Effector memory CD4-positive, alpha-beta T cell (primary cell): Measurements from ENCODE around the gene CCDC141.

Experiments used
- DNase-seq, 3 donors: peaks; one replicate each; pipeline ENCODE4 v3.0.0-alpha.2; 2020
- H3K27ac ChIP-seq: 2 replicates; pipeline ENCODE4 v1.7.0; 2013; ENCODE audit warnings: mild to moderate bottlenecking, low read length, moderate library complexity; ENCODE audit not compliant: insufficient read depth, poor library complexity, severe bottlenecking
- H3K27me3 ChIP-seq: replicated peaks from 2 replicates; pipeline ENCODE4 v1.7.0; 2013; ENCODE audit warnings: mild to moderate bottlenecking, low read length; ENCODE audit not compliant: insufficient read depth, control insufficient read depth, poor library complexity, severe bottlenecking
- H3K36me3 ChIP-seq: 2 replicates; pipeline ENCODE4 v1.7.0; 2013; ENCODE audit warnings: mild to moderate bottlenecking, low read length, moderate library complexity; ENCODE audit not compliant: control insufficient read depth, insufficient read depth
- H3K4me1 ChIP-seq: 2 replicates; pipeline ENCODE4 v1.7.0; 2013; ENCODE audit warnings: low read length, mild to moderate bottlenecking; ENCODE audit not compliant: control insufficient read depth, insufficient read depth, poor library complexity, severe bottlenecking
- H3K4me3 ChIP-seq: 2 replicates; pipeline ENCODE4 v1.7.0; 2013; ENCODE audit warnings: low read length, low read depth, mild to moderate bottlenecking; ENCODE audit not compliant: insufficient read depth, poor library complexity, severe bottlenecking
- H3K9me3 ChIP-seq: 2 replicates; pipeline ENCODE4 v1.7.0; 2013; ENCODE audit warnings: mild to moderate bottlenecking, low read length, moderate library complexity; ENCODE audit not compliant: control insufficient read depth

The CCDC141 gene

GRCh38 chr2:178845566-178846457 lies 204.1 kb downstream of the CCDC141 start:
- H3K36me3 ChIP-seq: no peaks in the 10 kb centered on the region
- H3K9me3 ChIP-seq: no peaks in the 10 kb centered on the region
- H3K4me1 ChIP-seq: no peaks in the 10 kb centered on the region
- no peak overlapping the region for H3K4me3 ChIP-seq
- no peak for DNase-seq
- H3K27ac ChIP-seq: no peak overlapping the region
- H3K27me3 ChIP-seq: no peaks in the 10 kb centered on the region

DNA sequence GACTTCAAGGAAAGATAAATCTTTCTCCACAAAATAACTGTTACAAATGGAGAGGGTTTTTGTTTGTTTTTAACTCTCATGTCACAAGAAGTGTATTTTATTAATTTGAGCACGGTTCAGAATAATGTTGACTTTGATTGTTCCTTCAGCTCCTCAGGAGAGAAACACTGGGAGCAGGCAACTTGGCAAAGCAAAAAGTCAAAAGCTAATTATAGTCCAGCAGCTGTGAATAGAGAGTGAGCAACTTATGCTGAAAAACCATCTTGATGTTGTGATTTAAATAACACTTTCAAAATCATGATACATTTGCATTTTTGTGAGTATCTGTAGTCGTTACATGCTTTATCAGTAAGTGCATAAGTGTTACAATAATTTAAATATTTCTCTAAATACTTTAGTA lies 205.2 kb downstream of the CCDC141 start:
- Histone ChIP-seq H3K4me1 (no peaks in the 10 kb centered on the region), H3K27ac (no peak overlapping the region), H3K4me3 (no peak overlapping the region), H3K36me3 (no peaks in the 10 kb centered on the region), H3K27me3 (no peaks in the 10 kb centered on the region), H3K9me3 (no peaks in the 10 kb centered on the region)
- no peak for DNase-seq

GRCh38 chr2:178844269-178844668 lies 205.7 kb downstream of the CCDC141 start:
- H3K36me3 ChIP-seq: no peaks in the 10 kb centered on the region
- H3K27me3 ChIP-seq: no peaks in the 10 kb centered on the region
- H3K4me3 ChIP-seq: no peak overlapping the region
- no peak overlapping the region for H3K27ac ChIP-seq
- no peak for DNase-seq
- H3K4me1 ChIP-seq: no peaks in the 10 kb centered on the region
- no peaks in the 10 kb centered on the region for H3K9me3 ChIP-seq

DNA sequence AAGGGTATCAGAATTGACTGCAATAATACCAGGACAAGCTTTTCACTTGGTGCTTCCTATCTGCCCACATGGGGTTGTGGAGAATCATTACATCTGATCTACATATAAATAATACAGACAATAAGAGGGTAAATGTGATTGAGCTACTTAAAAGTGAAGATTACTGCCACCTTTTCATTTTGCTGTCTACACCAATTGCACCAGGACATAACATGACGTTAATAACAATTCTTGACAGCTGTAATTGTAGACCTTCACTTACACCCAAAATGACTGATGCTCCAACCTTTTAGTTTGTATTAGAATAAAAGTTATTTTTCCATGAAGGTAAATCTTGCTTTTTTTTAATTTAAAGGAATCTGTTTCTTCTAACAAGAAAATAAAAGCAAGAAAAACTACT lies 206.2 kb downstream of the CCDC141 start:
- no peak for DNase-seq
- H3K36me3 ChIP-seq: no peaks in the 10 kb centered on the region
- H3K27ac ChIP-seq: no peak overlapping the region
- no peaks in the 10 kb centered on the region for H3K27me3 ChIP-seq
- no peaks in the 10 kb centered on the region for H3K4me1 ChIP-seq
- H3K4me3 ChIP-seq: no peak overlapping the region
- H3K9me3 ChIP-seq: no peaks in the 10 kb centered on the region

- no peak overlapping the region for H3K27ac ChIP-seq
- no peaks in the 10 kb centered on the region for H3K27me3 ChIP-seq
- H3K9me3 ChIP-seq: no peaks in the 10 kb centered on the region
- no peaks in the 10 kb centered on the region for H3K36me3 ChIP-seq
- no peak for DNase-seq
- H3K4me1 ChIP-seq: no peaks in the 10 kb centered on the region
- no peak overlapping the region for H3K4me3 ChIP-seq
These were observed 213.1 kb downstream of the CCDC141 start for GRCh38 chr2:178836807-178837206.

DNA sequence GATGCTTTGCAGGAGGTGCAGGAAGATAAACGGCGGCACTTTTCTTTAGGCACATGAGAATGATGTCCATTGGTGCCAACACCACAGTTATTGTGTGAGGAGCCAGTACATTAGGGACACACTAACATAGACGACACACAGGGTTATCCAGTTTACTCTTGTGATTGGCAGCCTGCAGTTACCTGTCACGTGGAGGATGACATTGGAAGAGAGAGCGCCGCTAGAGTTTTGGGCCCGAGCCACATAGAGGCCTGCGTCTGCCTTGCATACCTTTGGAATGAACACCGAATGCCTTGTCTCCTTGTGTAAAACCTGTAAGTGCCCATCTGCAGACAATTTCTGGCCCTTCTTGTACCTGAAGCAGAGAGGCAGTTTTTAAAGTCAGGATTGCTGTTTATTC lies 215.9 kb downstream of the CCDC141 start:
- H3K27ac ChIP-seq: no peak overlapping the region
- H3K9me3 ChIP-seq: no peaks in the 10 kb centered on the region

GRCh38 chr2:178833382-178833781 lies 216.6 kb downstream of the CCDC141 start:
- DNase-seq: no peak
- Histone ChIP-seq H3K27me3 (no peaks in the 10 kb centered on the region), H3K4me1 (no peaks in the 10 kb centered on the region), H3K27ac (no peak overlapping the region), H3K4me3 (no peak overlapping the region), H3K36me3 (no peaks in the 10 kb centered on the region), H3K9me3 (no peaks in the 10 kb centered on the region)

More for the DNA sequence above, 215.9 kb downstream of the CCDC141 start:
- Histone ChIP-seq H3K36me3 (no peaks in the 10 kb centered on the region), H3K27me3 (no peaks in the 10 kb centered on the region), H3K4me3 (no peak overlapping the region), H3K4me1 (no peaks in the 10 kb centered on the region)
- DNase-seq: no peak

DNA sequence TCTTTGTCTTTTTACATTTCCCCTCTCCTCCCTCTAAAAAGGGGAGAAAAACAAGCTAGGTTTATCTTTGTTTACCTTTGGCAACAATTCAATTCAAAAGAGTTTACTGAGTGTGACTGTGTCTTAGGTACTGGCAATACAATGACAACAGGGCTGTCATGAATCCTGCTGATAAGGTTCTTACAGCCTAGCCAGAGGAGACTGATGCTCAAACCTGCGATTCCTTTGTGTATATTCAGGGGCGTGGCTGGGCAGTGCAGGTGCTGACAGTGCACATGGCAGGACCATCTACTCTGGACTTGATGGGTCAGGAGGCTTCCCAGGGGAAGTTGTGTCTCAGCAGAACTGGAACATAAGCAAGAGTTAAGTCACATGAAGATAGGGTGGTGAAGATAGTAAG lies 219.5 kb downstream of the CCDC141 start:
- H3K27ac ChIP-seq: no peak overlapping the region
- H3K4me1 ChIP-seq: no peaks in the 10 kb centered on the region
- H3K27me3 ChIP-seq: no peaks in the 10 kb centered on the region
- H3K36me3 ChIP-seq: no peaks in the 10 kb centered on the region
- H3K4me3 ChIP-seq: no peak overlapping the region
- H3K9me3 ChIP-seq: no peaks in the 10 kb centered on the region
- DNase-seq: no peak

DNA sequence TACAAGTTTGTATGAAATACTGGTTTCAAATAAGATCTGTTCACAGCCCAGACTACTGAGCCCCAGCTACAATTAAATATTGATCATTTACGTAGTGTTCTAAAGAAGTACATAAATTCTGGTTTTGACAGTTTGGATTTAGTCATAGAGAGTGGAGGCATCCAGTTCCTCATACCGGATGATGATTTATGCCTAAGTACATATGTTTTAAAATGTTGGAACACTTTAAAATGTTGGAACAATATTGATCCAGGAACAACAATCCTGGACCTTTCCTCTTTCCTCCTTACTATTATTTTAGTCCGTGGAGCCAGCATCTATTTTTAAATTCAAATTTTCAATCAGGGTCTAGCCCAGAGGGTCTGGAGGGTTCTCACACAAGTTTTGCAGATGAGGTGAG lies 220.0 kb downstream of the CCDC141 start:
- H3K4me1 ChIP-seq: no peaks in the 10 kb centered on the region
- H3K27me3 ChIP-seq: no peaks in the 10 kb centered on the region
- no peaks in the 10 kb centered on the region for H3K36me3 ChIP-seq
- H3K27ac ChIP-seq: no peak overlapping the region
- DNase-seq: no peak
- H3K4me3 ChIP-seq: no peak overlapping the region
- no peaks in the 10 kb centered on the region for H3K9me3 ChIP-seq

DNA sequence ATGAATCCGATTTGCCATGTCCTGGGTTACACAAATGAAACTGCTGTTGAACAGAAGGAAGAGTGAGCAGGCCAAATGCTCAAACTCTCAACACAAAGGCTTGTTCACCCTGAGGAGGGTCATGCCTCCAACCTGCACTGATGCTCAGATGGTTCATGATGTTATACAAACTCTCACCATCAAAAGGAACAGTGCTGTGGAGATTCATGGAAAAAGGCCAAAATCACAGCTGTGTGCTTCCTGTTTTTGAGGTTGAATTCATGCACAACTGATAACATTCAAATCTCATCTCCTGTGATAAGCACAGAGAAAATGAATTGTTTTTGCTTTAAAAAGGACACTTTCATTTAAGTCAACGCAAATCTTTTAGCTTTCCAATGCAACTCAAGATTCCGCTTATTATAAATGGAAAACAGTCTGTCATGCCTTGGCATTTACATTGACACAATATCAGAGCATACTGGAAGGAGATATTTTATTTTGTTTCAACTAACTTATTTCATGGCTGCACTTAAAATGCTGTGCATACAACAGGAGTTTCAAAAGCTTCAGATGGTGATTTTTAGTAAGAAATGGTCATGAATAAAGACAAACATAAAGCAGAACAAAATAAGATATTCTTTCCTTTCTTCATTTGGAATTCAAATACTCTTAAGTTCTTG lies 220.5 kb downstream of the CCDC141 start:
- H3K36me3 ChIP-seq: no peaks in the 10 kb centered on the region
- H3K9me3 ChIP-seq: no peaks in the 10 kb centered on the region
- H3K27me3 ChIP-seq: no peaks in the 10 kb centered on the region
- no peak overlapping the region for H3K4me3 ChIP-seq
- no peak for DNase-seq
- H3K27ac ChIP-seq: no peak overlapping the region
- H3K4me1 ChIP-seq: no peaks in the 10 kb centered on the region
